Osteocyte (in vitro differentiated cells): ENCODE results near the gene ATP5IF1. TPM values are rescaled to one million over a fixed set of nuclear protein-coding genes. Genes with fewer than 3 reads are reported as not detected.

ENCODE experiments used
- DNase-seq: peaks from one replicate; pipeline ENCODE4 v3.0.0; 2021; ENCODE audit warnings: mixed read lengths; ENCODE audit not compliant: unreplicated experiment; ENCODE audit errors: extremely low spot score
- H3K27ac Mint-ChIP-seq: one replicate; pipeline ENCODE4 v1.8.0; 2021; ENCODE audit warnings: mild to moderate bottlenecking, mixed read lengths; ENCODE audit not compliant: unreplicated experiment
- H3K27me3 Mint-ChIP-seq: one replicate; pipeline ENCODE4 v1.8.0; 2021; ENCODE audit warnings: mixed read lengths; ENCODE audit not compliant: unreplicated experiment
- H3K36me3 Mint-ChIP-seq: one replicate; pipeline ENCODE4 v1.8.0; 2021; ENCODE audit warnings: mixed read lengths; ENCODE audit not compliant: unreplicated experiment
- H3K4me1 Mint-ChIP-seq: one replicate; pipeline ENCODE4 v1.8.0; 2021; ENCODE audit warnings: mixed read lengths; ENCODE audit not compliant: unreplicated experiment
- H3K4me3 Mint-ChIP-seq: one replicate; pipeline ENCODE4 v1.8.0; 2021; ENCODE audit warnings: mild to moderate bottlenecking, moderate library complexity, mixed read lengths; ENCODE audit not compliant: unreplicated experiment
- H3K9me3 Mint-ChIP-seq: one replicate; pipeline ENCODE4 v1.8.0; 2021; ENCODE audit warnings: mixed read lengths; ENCODE audit not compliant: unreplicated experiment
- CTCF ChIP-seq: fragments of 200-600 bp; sonication (generic); IDR thresholded peaks from 2 replicates; pipeline ENCODE4 v1.5.0; 2021; ENCODE audit warnings: antibody characterized with exemption, mild to moderate bottlenecking, moderate library complexity
- total RNA-seq: library from RNA; stranded (reverse); gene quantifications from 2 replicates; pipeline ENCODE4 v1.2.1, GENCODE V29; 2021

ATP5IF1 gene
- total RNA-seq, 1 donor from 2014 or later, result 113 TPM

GRCh38 chr1:28199328-28200233 lies 36.3 kb upstream of the ATP5IF1 start:
- no peak for TF ChIP-seq CTCF
- Mint-ChIP-seq H3K27ac (no peak overlapping the region), H3K9me3 (no peaks in the 10 kb centered on the region), H3K27me3 (no peaks in the 10 kb centered on the region), H3K4me1 (no peaks in the 10 kb centered on the region), H3K36me3 (peaks cover 32% of the 10 kb centered on the region), H3K4me3 (no peak overlapping the region)
- no peak for DNase-seq

- DNase-seq, result no peak
- no peak overlapping the region for H3K4me3 Mint-ChIP-seq
- no peak for TF ChIP-seq CTCF
- peaks cover 38% of the 10 kb centered on the region for H3K36me3 Mint-ChIP-seq
- no peaks in the 10 kb centered on the region for H3K27me3 Mint-ChIP-seq
- H3K9me3 Mint-ChIP-seq, result no peaks in the 10 kb centered on the region
- H3K27ac Mint-ChIP-seq, result no peak overlapping the region
- H3K4me1 Mint-ChIP-seq, result no peaks in the 10 kb centered on the region
Observed at GRCh38 chr1:28200234-28200873, 35.6 kb upstream of the ATP5IF1 start.

- Mint-ChIP-seq H3K27ac (no peak overlapping the region), H3K4me3 (no peak overlapping the region), H3K27me3 (no peaks in the 10 kb centered on the region), H3K9me3 (no peaks in the 10 kb centered on the region), H3K4me1 (no peaks in the 10 kb centered on the region), H3K36me3 (peaks cover 39% of the 10 kb centered on the region)
- TF ChIP-seq CTCF, result no peak
- no peak for DNase-seq
Observed at GRCh38 chr1:28205243-28205642, 30.7 kb upstream of the ATP5IF1 start.

- TF ChIP-seq CTCF, result peak; percentile 69
- no peak overlapping the region for H3K27ac Mint-ChIP-seq
- H3K4me1 Mint-ChIP-seq, result no peaks in the 10 kb centered on the region
- H3K27me3 Mint-ChIP-seq, result no peaks in the 10 kb centered on the region
- no peaks in the 10 kb centered on the region for H3K9me3 Mint-ChIP-seq
- peaks cover 30% of the 10 kb centered on the region for H3K36me3 Mint-ChIP-seq
- no peak for DNase-seq
- H3K4me3 Mint-ChIP-seq, result no peak overlapping the region
Observed at GRCh38 chr1:28208818-28209441, 27.0 kb upstream of the ATP5IF1 start.

- no peaks in the 10 kb centered on the region for H3K27me3 Mint-ChIP-seq
- no peak overlapping the region for H3K4me3 Mint-ChIP-seq
- no peak overlapping the region for H3K27ac Mint-ChIP-seq
- H3K36me3 Mint-ChIP-seq, result peaks cover 27% of the 10 kb centered on the region
- DNase-seq, result no peak
- no peaks in the 10 kb centered on the region for H3K4me1 Mint-ChIP-seq
- no peaks in the 10 kb centered on the region for H3K9me3 Mint-ChIP-seq
- TF ChIP-seq CTCF, result no peak
Observed at GRCh38 chr1:28209700-28210099, 26.2 kb upstream of the ATP5IF1 start.
